H1 (cell line): ENCODE results near the gene DEPP1. TPM values are rescaled to one million over a fixed set of nuclear protein-coding genes. Genes with fewer than 3 reads are reported as not detected.

Experiments
- CTCF ChIA-PET: fragments of 300-600 bp; sonication (Branson Sonifier 250); formaldehyde crosslinking; loops from one replicate; lab custom pipeline; 2021; ENCODE audit not compliant: partially characterized antibody; lab: Charles Lee
- POLR2A ChIA-PET: fragments of 300-600 bp; sonication (Branson Sonifier 250); formaldehyde crosslinking; loops from one replicate; lab custom pipeline; 2021; ENCODE audit warnings: inconsistent platforms; ENCODE audit not compliant: partially characterized antibody; lab: Charles Lee
- DNase-seq, 2 experiments: peaks; one replicate each; pipeline versions ENCODE4 v3.0.0 to v3.0.0-alpha.2; 2010 to 2022; ENCODE audit warnings: low spot score in 2 of 2, low read depth in 1 of 2, mixed read lengths in 1 of 2
- FAIRE-seq: peaks from 2 replicates; lab custom pipeline; 2011; peaks lifted over from hg19 to GRCh38; lab: Jason Lieb, UNC
- H2AFZ ChIP-seq: 2 replicates; pipeline ENCODE4 v1.8.1; 2012; ENCODE audit warnings: low read length, inconsistent platforms
- H2AK5ac ChIP-seq: 2 replicates; pipeline ENCODE4 v1.6.1; 2013; ENCODE audit warnings: low read depth, low read length
- H2BK120ac ChIP-seq: replicated peaks from 2 replicates; pipeline ENCODE3; 2013; ENCODE audit warnings: low read depth, low read length, inconsistent platforms
- H2BK12ac ChIP-seq: 2 replicates; pipeline ENCODE4 v1.6.1; 2013; ENCODE audit warnings: low read depth, low read length
- H2BK15ac ChIP-seq: 2 replicates; pipeline ENCODE4 v1.6.1; 2013; ENCODE audit warnings: low read length
- H2BK20ac ChIP-seq: 2 replicates; pipeline ENCODE4 v1.6.1; 2013; ENCODE audit warnings: low read length
- H2BK5ac ChIP-seq: 2 replicates; pipeline ENCODE4 v1.6.1; 2013; ENCODE audit warnings: low read depth, low read length
- H3K14ac ChIP-seq: 2 replicates; pipeline ENCODE4 v1.6.1; 2013; ENCODE audit warnings: inconsistent platforms; ENCODE audit not compliant: insufficient read length
- H3K18ac ChIP-seq: 2 replicates; pipeline ENCODE4 v1.6.1; 2013; ENCODE audit warnings: low read length; ENCODE audit errors: extremely low read depth
- H3K23ac ChIP-seq: 2 replicates; pipeline ENCODE4 v1.6.1; 2013; ENCODE audit warnings: inconsistent platforms; ENCODE audit not compliant: insufficient read length
- H3K23me2 ChIP-seq: 2 replicates; pipeline ENCODE4 v1.6.1; 2013; ENCODE audit warnings: low read depth, low read length
- H3K27ac ChIP-seq: 2 replicates; pipeline ENCODE4 v1.6.1; 2011; ENCODE audit warnings: low read depth, low read length, inconsistent platforms
- H3K27me3 ChIP-seq, 4 experiments: replicated peaks in 1 of 4; 1 replicate in 1 of 4; 2 replicates in 3 of 4; pipeline versions ENCODE4 v1.6.1 to v1.8.1; 2011 to 2013; ENCODE audit warnings: low read length in 3 of 4, mild to moderate bottlenecking in 3 of 4, inconsistent platforms in 2 of 4, mixed read lengths in 2 of 4, moderate library complexity in 1 of 4; ENCODE audit not compliant: control insufficient read depth in 3 of 4, insufficient read depth in 3 of 4; ENCODE audit errors: extremely low read depth in 1 of 4
- H3K36me3 ChIP-seq, 4 experiments: 2 replicates each; pipeline versions ENCODE4 v1.6.1 to v1.8.1; 2011 to 2013; ENCODE audit warnings: mild to moderate bottlenecking in 4 of 4, low read length in 3 of 4, moderate library complexity in 2 of 4, control low read depth in 1 of 4, inconsistent platforms in 1 of 4; ENCODE audit not compliant: insufficient read depth in 4 of 4, control insufficient read depth in 2 of 4
- H3K4ac ChIP-seq: replicated peaks from 2 replicates; pipeline ENCODE3; 2013; ENCODE audit warnings: low read length, low read depth, mixed read lengths, inconsistent platforms; ENCODE audit not compliant: insufficient read length
- H3K4me1 ChIP-seq, 4 experiments: replicated peaks in 1 of 4; 1 replicate in 1 of 4; 2 replicates in 3 of 4; pipeline versions ENCODE4 v1.6.1 to v1.8.1; 2011 to 2013; ENCODE audit warnings: low read length in 3 of 4, inconsistent platforms in 2 of 4, mixed read lengths in 1 of 4; ENCODE audit not compliant: insufficient read depth in 4 of 4, control insufficient read depth in 3 of 4
- H3K4me2 ChIP-seq, 2 experiments: 2 replicates each; pipeline versions ENCODE4 v1.6.1 to v1.8.1; 2011 to 2013; ENCODE audit warnings: low read depth in 2 of 2, low read length in 2 of 2, control low read depth in 1 of 2, inconsistent platforms in 1 of 2, mild to moderate bottlenecking in 1 of 2; ENCODE audit not compliant: insufficient read depth in 1 of 2
- H3K4me3 ChIP-seq, 4 experiments: fragments of 200-600, 300-600 bp in 1 of 4; sonication (generic), shearing (Covaris generic), sonication (Bioruptor Twin) in 1 of 4; 2 replicates each; pipeline versions ENCODE4 v1.5.1 to v1.8.1; 2011 to 2016; ENCODE audit warnings: low read length in 4 of 4, low read depth in 3 of 4, control low read depth in 2 of 4, inconsistent platforms in 2 of 4, mild to moderate bottlenecking in 2 of 4, mixed read lengths in 1 of 4, moderate library complexity in 1 of 4; ENCODE audit not compliant: insufficient read depth in 2 of 4; ENCODE audit errors: extremely low read depth in 1 of 4
- H3K56ac ChIP-seq: replicated peaks from 2 replicates; pipeline ENCODE3; 2013; ENCODE audit warnings: low read depth, mild to moderate bottlenecking, mixed read lengths, low read length, inconsistent platforms; ENCODE audit not compliant: insufficient read length
- H3K79me1 ChIP-seq: 2 replicates; pipeline ENCODE4 v1.6.1; 2013; ENCODE audit warnings: low read depth, low read length, control low read depth
- H3K79me2 ChIP-seq, 2 experiments: 2 replicates each; pipeline versions ENCODE4 v1.6.1 to v1.8.1; 2012 to 2013; ENCODE audit warnings: low read length in 2 of 2, mild to moderate bottlenecking in 2 of 2, inconsistent platforms in 1 of 2; ENCODE audit not compliant: insufficient read depth in 2 of 2, control insufficient read depth in 1 of 2
- H3K9ac ChIP-seq, 4 experiments: replicated peaks in 1 of 4; 1 replicate in 1 of 4; 2 replicates in 3 of 4; pipeline versions ENCODE4 v1.6.1 to v1.8.1; 2011 to 2013; ENCODE audit warnings: low read depth in 3 of 4, low read length in 3 of 4, control low read depth in 2 of 4, mild to moderate bottlenecking in 2 of 4, moderate library complexity in 2 of 4, inconsistent platforms in 1 of 4; ENCODE audit errors: extremely low read depth in 1 of 4
- H3K9me3 ChIP-seq, 2 experiments: 2 replicates each; pipeline versions ENCODE4 v1.6.1 to v1.8.1; 2012 to 2013; ENCODE audit warnings: mild to moderate bottlenecking in 2 of 2, moderate library complexity in 2 of 2, control low read depth in 1 of 2, inconsistent platforms in 1 of 2, low read depth in 1 of 2, low read length in 1 of 2, mixed read lengths in 1 of 2; ENCODE audit not compliant: insufficient read depth in 2 of 2
- H4K20me1 ChIP-seq, 2 experiments: replicated peaks in 1 of 2; 2 replicates each; pipeline versions ENCODE3 to v1.8.1; 2011 to 2013; ENCODE audit warnings: inconsistent platforms in 2 of 2, low read length in 2 of 2, mild to moderate bottlenecking in 1 of 2; ENCODE audit not compliant: insufficient read depth in 2 of 2, control insufficient read depth in 1 of 2
- H4K5ac ChIP-seq: 2 replicates; pipeline ENCODE4 v1.6.1; 2013; ENCODE audit warnings: low read length, low read depth, mixed read lengths, inconsistent platforms; ENCODE audit not compliant: insufficient read length
- H4K8ac ChIP-seq: 2 replicates; pipeline ENCODE4 v1.8.0; 2013; ENCODE audit warnings: mild to moderate bottlenecking, moderate library complexity, low read length, inconsistent platforms; ENCODE audit not compliant: insufficient read depth; ENCODE audit errors: extremely low read depth
- H4K91ac ChIP-seq: replicated peaks from 2 replicates; pipeline ENCODE3; 2013; ENCODE audit warnings: low read length, mixed read lengths, inconsistent platforms; ENCODE audit not compliant: insufficient read length
- EP300 ChIP-seq, 2 experiments: IDR thresholded peaks; 1 replicate in 1 of 2; 2 replicates in 1 of 2; pipeline ENCODE4 v1.6.1; 2011 to 2012; ENCODE audit warnings: low read depth in 2 of 2, low read length in 2 of 2, mild to moderate bottlenecking in 2 of 2, borderline replicate concordance in 1 of 2, inconsistent platforms in 1 of 2, moderate library complexity in 1 of 2
- JUN ChIP-seq: IDR thresholded peaks from 2 replicates; pipeline ENCODE4 v1.6.1; 2011; ENCODE audit warnings: low read depth, mild to moderate bottlenecking, improper control_type of control experiment, low read length
- MAFK ChIP-seq: IDR thresholded peaks from 2 replicates; pipeline ENCODE4 v1.6.1; 2012; ENCODE audit warnings: low read depth, mild to moderate bottlenecking, improper control_type of control experiment, low read length
- POU5F1 ChIP-seq: IDR thresholded peaks from 2 replicates; pipeline ENCODE4 v1.6.1; 2011; ENCODE audit warnings: low read depth, mild to moderate bottlenecking, low read length, moderate library complexity
- TAF7 ChIP-seq: optimal IDR thresholded peaks from 2 replicates; pipeline ENCODE3; 2011; ENCODE audit warnings: low read depth, mild to moderate bottlenecking, inconsistent platforms, low read length, moderate library complexity, borderline replicate concordance
- WGBS, 2 experiments: shearing (Covaris generic) in 1 of 2; methylation state at CpG; one replicate each; pipeline versions ENCODE4 v1.1.6 to v1.1.7; 2013 to 2015; ENCODE audit warnings: low lambda C conversion rate in 2 of 2, mixed read lengths in 2 of 2, inconsistent platforms in 1 of 2, low coverage in 1 of 2, missing lambda C conversion rate in 1 of 2; ENCODE audit not compliant: insufficient replicate concordance in 2 of 2, insufficient coverage in 1 of 2, insufficient read length in 1 of 2; ENCODE audit errors: extremely low coverage in 1 of 2, missing lambda C conversion rate in 1 of 2; 5-methylcytosine and 5-hydroxymethylcytosine counted together
- polyA plus RNA-seq, 7 experiments: library from polyadenylated mRNA; depleted of rRNA in 3 of 7; stranded (reverse) in 5 of 7; unstranded in 2 of 7; fragments of >200 nt in 5 of 7; fragments of 200-250 nt in 2 of 7; gene quantifications; 1 replicate in 5 of 7; 2 replicates in 1 of 7; 4 replicates in 1 of 7; pipeline versions ENCODE4 v1.2.1 to v1.2.3, GENCODE V29; 2011 to 2013; ENCODE audit warnings: missing spikeins in 2 of 7, mixed read lengths in 2 of 7
- total RNA-seq: library from RNA; stranded (reverse); fragmentation: NEBNext Ultra II Directional; extraction: Animal tissue kit (Norgen Biotek cat#: 25700); gene quantifications from 2 replicates; pipeline ENCODE4 v1.2.1, GENCODE V29; 2021
- TF ChIP-seq, protein P1 (sequence below): IDR thresholded peaks from 2 replicates; pipeline ENCODE4 v1.6.1; 2011; ENCODE audit warnings: low read depth, mild to moderate bottlenecking, low read length; ENCODE audit not compliant: insufficient read depth
- TF ChIP-seq, protein P2 (sequence below), 3 experiments: IDR thresholded peaks; 1 replicate in 2 of 3; 2 replicates in 1 of 3; pipeline versions ENCODE4 v1.5.1 to v1.6.1; 2011; ENCODE audit warnings: low read length in 3 of 3, mild to moderate bottlenecking in 3 of 3, inconsistent platforms in 2 of 3, low read depth in 1 of 3, moderate library complexity in 1 of 3; ENCODE audit not compliant: insufficient read depth in 1 of 3; ENCODE audit errors: control extremely low read depth in 1 of 3

Gene DEPP1
- total and polyA plus RNA-seq, 2 of the 8 experiments (the other 6 are each of a cell fraction or from before 2014, with no cell fraction given) = 0.67 to 4.5 TPM

DNA sequence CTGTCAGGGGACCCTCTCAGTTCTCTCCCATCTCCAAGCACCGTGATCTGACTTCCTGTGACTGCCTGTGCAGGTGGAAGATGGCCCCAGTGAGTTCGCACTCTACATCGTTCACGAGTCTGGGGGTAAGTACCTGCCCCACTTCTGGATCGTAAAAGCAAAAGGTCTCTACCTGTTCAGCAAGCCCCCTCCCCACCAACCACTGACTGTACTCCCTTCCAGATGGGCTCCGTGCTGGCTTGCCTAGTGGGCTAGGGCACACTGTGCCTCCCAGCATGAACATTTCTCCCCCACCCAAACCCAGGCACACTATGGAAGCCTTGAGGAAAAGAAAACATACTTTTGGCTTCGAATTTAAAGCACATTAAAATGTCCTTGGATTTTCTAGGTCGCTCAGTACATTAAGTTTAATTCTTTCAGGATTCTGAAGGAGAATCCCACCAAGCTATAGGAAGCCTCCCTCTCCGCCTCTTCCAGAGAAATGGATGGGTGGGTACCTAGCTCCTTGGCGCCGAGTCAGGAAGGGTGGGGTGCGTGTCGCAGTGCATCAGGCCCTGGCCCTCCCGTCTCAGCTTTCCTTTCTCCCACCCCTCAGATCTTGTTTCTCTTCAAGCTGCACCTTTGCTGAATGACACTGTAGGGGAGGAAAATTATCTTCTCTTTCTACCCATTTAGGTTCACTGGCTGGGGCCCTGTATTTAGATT, 11.1 kb upstream of the DEPP1 start:
- Histone ChIP-seq H3K27ac (no peak overlapping the region), H3K18ac (peak overlapping the region; percentile 89), H3K4me1 (peaks cover 9 to 42% (median 27%) of the 10 kb centered on the region in 4 experiments; a peak in 6 of 7 replicates), H2BK20ac (0 out of 2 replicates have a peak overlapping the region, but pooled peaks have one; percentile 75), H3K9me3 (no peaks in the 10 kb centered on the region), H2BK5ac (peak overlapping the region; percentile 6; the same call in 1 of the 2 replicates), H2AK5ac (peak overlapping the region; percentile 78), H4K5ac (peak overlapping the region; percentile 47), H2BK12ac (peak overlapping the region; percentile 85), H3K4me2 (peak overlapping the region; percentile 31 to 42), H3K36me3 (peaks cover 0 to 7% (median 1%) of the 10 kb centered on the region in 4 experiments; a peak in 1 of 8 replicates), H3K79me1 (no peaks in the 10 kb centered on the region), H3K4me3 (peak overlapping the region in 2 of 4 experiments; percentile 14 to 16; a peak in 2 of 8 replicates), H3K23ac (no peak overlapping the region), H3K79me2 (no peaks in the 10 kb centered on the region), H4K8ac (no peak overlapping the region), H2AFZ (no peak overlapping the region), H3K14ac (no peak overlapping the region), H3K27me3 (peaks cover 0 to 3% (median 1%) of the 10 kb centered on the region in 4 experiments; a peak in 4 of 7 replicates), H3K23me2 (no peaks in the 10 kb centered on the region), H4K20me1 (no peaks in the 10 kb centered on the region), H4K91ac (peak overlapping the region; percentile 67), H2BK120ac (no peak overlapping the region), H2BK15ac (0 out of 2 replicates have a peak overlapping the region, but pooled peaks have one; percentile 66), H3K4ac (no peak overlapping the region), H3K56ac (no peak overlapping the region), H3K9ac (no peak overlapping the region)
- no peak for FAIRE-seq
- WGBS, 2 experiments = 53% methylated on average over 14 of the region's 14 CpGs; no CpG with 5 or more reads in 1 of the 2 experiments
- DNase-seq = peak in 1 of 2 experiments; percentile 44
- CTCF ChIA-PET = interaction anchor here (0.8 to 12.1 kb wide), 15 partner anchors 9 to 245 kb away, joined by 3 to 117 read pairs (median 4); partner anchors contain the start of genes DEPP1 and ZNF22
- POLR2A ChIA-PET = interaction anchor here (0.6 to 2.9 kb wide), 9 partner anchors 11 to 57 kb away, joined by 3 to 11 read pairs (median 4); partner anchors contain the start of genes DEPP1, RASSF4 and ZNF22
- TF ChIP-seq, protein P1, sequence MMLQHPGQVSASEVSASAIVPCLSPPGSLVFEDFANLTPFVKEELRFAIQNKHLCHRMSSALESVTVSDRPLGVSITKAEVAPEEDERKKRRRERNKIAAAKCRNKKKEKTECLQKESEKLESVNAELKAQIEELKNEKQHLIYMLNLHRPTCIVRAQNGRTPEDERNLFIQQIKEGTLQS = no peak
- no peak for TF ChIP-seq MAFK
- no peak for TF ChIP-seq JUN
- TF ChIP-seq EP300 (IDR thresholded peaks at IDR 0.05; ENCODE audit: borderline replicate concordance in 1 of 2, low read depth in 2 of 2, low read length in 2 of 2) = no peak
- TF ChIP-seq, protein P2, sequence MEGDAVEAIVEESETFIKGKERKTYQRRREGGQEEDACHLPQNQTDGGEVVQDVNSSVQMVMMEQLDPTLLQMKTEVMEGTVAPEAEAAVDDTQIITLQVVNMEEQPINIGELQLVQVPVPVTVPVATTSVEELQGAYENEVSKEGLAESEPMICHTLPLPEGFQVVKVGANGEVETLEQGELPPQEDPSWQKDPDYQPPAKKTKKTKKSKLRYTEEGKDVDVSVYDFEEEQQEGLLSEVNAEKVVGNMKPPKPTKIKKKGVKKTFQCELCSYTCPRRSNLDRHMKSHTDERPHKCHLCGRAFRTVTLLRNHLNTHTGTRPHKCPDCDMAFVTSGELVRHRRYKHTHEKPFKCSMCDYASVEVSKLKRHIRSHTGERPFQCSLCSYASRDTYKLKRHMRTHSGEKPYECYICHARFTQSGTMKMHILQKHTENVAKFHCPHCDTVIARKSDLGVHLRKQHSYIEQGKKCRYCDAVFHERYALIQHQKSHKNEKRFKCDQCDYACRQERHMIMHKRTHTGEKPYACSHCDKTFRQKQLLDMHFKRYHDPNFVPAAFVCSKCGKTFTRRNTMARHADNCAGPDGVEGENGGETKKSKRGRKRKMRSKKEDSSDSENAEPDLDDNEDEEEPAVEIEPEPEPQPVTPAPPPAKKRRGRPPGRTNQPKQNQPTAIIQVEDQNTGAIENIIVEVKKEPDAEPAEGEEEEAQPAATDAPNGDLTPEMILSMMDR (IDR thresholded peaks at IDR 0.05; ENCODE audit: control extremely low read depth in 1 of 3, insufficient read depth in 1 of 3, low read depth in 1 of 3, low read length in 3 of 3) = no peak
- TF ChIP-seq TAF7 = no peak
- no peak for TF ChIP-seq POU5F1
